ENCODE data around the gene BSND.
A peak's percentile ranks its signal among the peaks of the same experiment; 100 is the strongest.

The BSND gene

GRCh38 chr1:54994355-54994990 is 4.3 kb upstream of the BSND start:
- no peak for DNase-seq

- no peak for DNase-seq
Observed at GRCh38 chr1:54995013-54995760, 3.5 kb upstream of the BSND start.

DNA sequence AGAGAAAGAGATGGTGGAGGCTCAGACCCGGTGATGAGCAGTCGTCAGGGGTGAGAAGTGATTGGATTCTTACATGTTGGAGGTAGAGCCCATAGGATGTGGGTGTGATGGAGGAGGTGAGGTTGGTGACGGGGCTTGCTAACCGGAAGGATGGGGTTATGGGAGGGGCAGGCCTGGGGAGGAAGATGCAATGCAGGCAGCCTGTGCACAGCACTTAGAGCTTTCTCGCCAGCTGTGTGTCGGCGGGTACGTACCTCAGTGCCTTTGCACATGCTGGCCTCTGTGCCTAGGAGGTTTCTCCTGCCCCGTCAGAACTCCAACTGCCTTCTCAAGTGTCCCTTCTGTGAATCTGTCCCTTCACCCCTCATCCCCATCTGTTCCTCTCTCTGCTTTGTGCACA is 2.9 kb upstream of the BSND start:
- DNase-seq, result no peak

DNA sequence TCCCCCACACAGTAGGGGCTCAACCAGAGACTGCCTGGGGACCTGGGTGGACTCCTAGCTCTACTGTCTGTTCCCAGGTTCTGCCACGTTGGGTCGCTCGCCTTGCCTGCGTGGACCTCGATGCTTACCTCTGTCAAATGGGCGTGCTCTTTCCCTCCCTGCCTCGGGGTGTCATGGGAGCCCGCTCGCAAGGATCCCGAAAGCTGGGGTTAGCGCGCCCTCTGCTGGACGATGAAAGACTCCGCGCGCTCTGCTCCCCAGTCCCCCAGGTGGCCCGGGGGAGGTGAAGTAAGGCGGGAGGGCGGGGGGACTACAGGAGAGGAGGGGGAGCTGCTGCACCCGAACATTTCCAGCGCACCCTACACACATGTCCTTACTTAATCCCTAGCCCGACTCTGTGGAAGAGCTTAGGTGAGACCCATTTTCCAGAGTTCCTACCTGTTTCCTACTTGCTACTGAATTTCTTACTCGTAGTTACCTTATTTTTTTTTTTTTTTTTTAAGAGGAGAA is 2.3 kb upstream of the BSND start:
- DNase-seq, result peak; percentile 68

DNA sequence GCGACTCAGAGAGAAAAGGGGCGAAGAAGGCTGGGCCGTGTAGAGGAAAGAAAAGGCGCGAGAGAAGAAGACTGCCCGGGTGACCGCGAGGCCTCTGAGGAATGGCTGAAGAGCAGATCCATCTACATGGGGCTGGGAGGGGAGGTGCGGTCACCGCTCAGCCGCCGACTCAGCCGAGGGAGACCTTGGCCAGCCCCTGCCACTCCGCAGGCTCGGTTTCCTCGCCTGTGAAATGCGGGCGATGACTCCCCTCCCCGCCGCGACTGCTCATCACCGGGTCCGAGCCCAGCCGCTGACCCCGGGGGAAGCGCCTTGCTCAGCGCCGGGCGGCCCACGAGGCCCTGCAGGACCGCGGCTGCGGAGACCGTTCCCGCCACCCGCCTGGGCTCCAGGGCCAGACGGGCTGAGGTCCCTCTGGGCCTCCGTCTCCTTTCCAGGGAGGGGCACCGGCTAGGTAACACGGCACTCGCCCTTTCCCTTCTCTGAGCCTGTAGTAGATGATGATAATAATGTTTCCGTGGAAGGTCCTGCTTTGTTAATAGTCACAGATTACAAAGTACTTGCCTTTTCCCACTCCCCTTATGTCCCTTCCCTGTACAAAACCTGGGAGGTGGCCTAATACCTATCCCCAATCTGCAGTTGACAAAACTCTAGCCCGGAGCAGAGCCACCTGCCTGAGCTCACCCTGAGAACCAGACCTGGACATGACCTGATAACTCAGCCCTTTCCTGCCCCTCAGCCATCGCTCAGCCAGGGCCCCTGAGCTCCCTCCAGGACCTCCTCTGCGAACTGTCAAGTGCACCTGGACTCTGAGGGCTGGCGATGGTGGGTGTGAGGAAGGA is 1.6 kb upstream of the BSND start:
- no peak for DNase-seq

GRCh38 chr1:54997711-54997986 is 1.1 kb upstream of the BSND start:
- DNase-seq, result no peak

DNA sequence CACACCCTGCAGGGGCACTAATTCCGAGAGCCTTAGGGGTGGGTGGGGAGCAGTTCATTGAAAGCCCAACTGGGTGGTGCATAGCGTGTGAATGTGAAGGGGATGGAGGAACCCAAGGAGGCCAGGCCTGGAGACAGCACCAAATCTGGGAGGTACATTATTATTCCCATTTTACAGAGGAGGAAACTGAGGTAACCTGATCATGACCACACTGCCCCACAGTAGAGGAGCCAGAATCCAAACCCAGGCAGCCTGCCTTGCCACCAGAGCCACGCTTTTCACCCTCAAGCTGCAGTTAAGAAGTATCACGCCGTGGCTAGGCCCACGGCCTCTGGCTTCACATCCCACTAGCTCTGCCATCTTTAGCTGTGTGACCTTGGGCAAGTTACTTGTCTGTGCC is 633 bp upstream of the BSND start:
- DNase-seq, result no peak

- DNase-seq, result no peak
Observed at GRCh38 chr1:55000110-55001085, 1.7 kb downstream of the BSND start.

GRCh38 chr1:55001311-55001710 is 2.6 kb downstream of the BSND start:
- no peak for DNase-seq

DNA sequence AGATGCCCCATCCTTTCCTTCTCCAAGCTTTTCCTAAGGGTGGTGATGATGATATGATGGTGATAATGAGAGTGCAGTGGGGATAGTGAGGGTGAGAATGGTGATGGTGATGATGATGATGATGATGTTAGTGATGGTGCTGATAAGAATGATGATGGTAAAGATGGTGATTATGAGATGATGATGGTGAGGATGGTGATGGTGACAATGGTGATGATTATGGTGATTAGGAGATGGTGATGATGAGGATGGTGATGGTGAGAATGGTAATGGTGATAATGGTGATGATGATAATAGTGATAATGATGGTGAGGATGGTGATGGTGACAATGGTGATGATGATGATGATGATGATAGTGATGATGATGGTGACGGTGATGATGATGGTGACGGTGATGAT is 4.0 kb downstream of the BSND start:
- DNase-seq, result no peak

DNA sequence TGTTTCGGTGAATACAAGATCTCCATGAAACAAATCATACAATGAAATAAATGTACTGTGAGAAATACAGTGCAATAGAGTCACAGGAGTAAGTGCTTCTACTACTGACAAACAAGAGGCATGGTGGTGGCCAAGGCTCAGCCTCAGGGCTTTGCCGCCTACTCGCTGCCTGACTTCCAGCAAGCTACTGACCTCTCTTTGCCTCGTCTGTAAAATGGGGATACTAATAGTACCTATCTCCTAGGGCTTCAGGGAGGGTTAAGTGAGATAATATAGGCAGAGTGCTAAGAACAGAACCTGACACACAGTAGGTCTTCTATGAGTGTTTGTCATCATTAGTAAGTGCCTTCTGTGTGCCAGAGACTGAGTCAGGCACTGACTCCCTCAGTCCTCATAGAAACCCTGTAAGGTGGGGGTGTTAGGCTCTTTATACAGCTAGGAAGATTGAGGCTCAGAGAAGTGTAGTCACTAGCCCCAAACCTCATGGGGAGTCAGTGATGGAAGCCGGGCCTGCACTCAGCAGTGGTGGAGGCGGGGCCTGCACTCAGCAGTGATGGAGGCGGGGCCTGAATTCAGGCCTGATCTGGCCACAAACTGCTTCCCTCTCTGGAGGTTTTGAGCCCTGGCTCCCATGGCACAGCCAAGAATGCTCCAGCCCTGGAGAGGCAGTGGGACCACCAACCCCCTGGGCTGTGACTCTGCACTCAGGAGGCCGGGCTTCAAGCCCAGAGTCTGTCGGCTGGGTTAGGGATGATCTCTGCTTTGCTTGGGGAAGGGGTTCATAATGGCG is 6.8 kb downstream of the BSND start:
- DNase-seq, result no peak

DNA sequence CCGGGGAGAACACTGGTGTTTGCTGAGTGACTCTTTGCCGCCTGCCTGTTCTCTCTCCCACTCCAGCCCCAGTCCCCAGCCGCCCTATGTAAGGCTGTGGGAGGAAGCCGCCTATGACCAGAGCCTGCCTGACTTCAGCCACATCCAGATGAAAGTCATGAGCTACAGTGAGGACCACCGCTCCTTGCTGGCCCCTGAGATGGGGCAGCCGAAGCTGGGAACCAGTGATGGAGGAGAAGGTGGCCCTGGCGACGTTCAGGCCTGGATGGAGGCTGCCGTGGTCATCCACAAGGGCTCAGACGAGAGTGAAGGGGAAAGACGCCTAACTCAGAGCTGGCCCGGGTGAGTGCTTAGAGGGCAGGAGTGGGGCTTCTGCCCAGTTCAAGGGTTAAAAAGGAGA is 8.2 kb downstream of the BSND start:
- DNase-seq, result no peak

- DNase-seq, result no peak
Observed at GRCh38 chr1:55007625-55008024, 8.9 kb downstream of the BSND start.

DNA sequence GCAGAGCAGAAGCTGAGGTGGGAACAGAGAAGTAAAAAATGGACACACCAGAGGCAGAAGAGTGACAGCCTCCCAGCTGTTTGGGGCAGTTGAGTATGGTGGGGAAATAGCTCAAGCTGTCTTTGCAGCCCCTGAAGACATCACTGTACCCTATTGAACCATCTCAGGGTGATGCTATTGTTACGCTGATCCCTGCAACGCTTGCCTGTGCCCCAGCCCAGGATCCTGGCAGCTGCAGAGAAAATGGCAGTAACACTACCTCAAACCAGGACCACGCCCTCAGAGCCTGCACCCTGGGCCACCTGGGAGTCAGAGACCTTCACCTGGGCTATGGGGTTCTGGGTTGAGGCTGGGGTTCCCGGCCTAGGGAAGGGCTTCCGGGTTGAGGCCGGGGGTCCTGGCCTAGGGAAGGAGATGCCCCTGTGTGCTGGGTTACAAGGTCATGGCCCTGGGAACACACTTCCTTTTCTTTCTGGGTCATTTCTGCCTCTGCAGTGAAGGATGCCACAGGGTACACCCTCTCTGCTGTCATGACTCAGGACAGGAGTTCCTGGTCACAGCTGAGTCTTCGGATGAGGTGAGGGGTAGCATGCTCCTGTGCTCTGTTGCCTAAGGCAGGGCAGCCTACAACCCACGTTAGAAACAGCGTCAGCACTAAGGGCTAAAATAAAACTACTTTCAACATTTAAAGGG is 11.6 kb downstream of the BSND start:
- no peak for DNase-seq

DNA sequence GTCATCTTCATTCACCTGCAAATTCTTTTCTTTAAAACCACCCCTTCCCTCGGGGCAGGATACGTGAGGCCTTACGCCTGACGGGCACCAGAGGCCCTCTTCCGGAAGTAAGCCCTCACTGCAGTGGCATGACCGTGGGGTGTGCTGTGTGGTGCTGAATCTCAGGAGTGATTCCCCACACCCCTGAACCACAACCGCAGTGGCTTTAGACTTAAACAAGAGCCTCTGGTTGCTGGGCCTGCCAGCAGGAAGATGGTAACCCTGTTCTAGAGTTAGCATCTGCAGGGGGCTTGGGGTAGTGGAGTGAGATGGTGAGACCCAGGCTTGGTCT is 12.1 kb downstream of the BSND start:
- DNase-seq, result no peak

DNA sequence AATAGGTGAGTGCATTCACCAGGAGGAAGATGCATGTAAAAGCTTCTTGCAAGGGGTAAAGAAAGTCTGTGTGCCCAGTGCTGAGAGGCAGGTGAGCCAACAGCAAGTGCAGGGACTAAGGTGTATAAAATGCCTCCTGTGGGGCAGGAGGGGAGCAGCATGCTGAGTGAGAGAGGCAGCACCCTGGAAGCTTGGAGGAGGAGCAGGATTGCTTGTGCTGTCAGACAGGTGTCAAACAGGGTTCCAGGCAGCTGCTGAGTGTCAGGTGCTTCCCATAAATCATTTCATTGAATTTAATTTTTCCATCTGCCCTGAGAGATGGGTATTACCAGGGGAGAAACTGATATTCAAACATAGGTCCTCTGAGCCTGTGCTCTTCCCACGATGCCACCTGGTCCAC is 13.9 kb downstream of the BSND start:
- no peak for DNase-seq

DNA sequence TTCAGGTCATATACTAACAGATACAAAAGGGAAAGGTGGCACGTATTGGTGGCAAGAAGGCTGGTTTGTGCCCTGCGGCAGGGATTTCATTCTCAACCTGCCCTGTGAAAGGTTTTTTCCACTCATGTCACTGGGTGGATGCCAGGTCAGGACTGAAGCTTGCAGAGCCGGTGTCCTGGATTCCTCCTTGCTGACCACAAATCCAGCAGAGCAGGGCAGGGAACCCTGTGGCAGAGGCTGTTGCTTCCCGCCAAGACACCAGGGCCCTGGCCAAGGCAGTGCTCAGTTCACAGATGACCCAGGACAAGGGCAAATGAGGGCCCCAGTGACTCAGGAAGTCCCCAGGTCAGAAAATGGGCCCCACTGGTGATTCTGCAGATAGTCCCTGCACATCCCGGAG is 16.4 kb downstream of the BSND start:
- no peak for DNase-seq

- no peak for DNase-seq
Observed at GRCh38 chr1:55015731-55016620, 17.2 kb downstream of the BSND start.

DNA sequence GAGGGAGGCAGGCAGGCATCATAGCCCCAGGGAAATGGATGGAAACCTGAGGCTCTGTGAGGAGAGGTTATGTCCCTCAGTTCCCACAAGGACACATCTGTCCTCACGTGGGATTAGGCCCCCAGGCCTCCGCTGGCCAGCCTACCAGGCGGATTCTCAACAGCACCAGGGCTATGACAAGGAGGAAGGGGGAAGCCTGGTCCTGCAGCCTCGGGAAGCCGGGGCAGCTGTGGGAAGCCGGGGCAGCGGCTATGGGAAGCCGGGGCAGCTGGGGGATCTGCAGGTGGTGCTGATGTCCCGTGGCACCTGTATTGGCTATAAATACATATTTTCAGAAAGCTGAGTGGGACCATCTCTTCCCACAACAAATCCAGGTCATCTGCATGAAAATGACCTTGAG is 19.7 kb downstream of the BSND start:
- no peak for DNase-seq

- DNase-seq, result peak; percentile 95
Observed at GRCh38 chr1:55021942-55022546, 23.3 kb downstream of the BSND start.
